ENCODE results near the gene CSRNP3. TPM values are rescaled to one million over a fixed set of nuclear protein-coding genes. Genes with fewer than 3 reads are reported as not detected.
"Not testable (repeated sequence)": the region's sequence is repeated elsewhere in the genome, so short reads cannot be mapped to it uniquely, and the experiment has no call there.

CSRNP3 gene
- total and polyA plus RNA-seq, 12 donors = 0.77 to 9.4 (median 4.7) TPM

DNA sequence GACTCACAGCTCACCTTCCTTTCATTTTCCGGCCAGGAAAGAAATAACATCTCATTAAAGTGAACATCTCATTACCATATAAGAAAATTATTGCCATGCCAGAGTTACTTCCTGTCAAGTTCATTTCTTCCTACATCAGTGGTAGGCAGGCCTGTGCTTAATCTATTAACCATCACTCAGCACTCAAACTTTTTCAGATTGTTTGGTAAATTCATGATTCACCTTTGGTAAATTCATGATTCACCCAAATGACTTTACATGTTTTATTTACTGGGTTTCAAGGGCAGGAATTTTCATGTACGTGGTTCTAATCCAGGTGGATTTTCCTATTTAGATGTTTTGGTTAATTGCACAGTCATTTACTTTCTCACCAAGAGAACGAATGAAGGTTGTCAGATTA, 116.5 kb downstream of the CSRNP3 start:
- TF ChIP-seq, protein P1, sequence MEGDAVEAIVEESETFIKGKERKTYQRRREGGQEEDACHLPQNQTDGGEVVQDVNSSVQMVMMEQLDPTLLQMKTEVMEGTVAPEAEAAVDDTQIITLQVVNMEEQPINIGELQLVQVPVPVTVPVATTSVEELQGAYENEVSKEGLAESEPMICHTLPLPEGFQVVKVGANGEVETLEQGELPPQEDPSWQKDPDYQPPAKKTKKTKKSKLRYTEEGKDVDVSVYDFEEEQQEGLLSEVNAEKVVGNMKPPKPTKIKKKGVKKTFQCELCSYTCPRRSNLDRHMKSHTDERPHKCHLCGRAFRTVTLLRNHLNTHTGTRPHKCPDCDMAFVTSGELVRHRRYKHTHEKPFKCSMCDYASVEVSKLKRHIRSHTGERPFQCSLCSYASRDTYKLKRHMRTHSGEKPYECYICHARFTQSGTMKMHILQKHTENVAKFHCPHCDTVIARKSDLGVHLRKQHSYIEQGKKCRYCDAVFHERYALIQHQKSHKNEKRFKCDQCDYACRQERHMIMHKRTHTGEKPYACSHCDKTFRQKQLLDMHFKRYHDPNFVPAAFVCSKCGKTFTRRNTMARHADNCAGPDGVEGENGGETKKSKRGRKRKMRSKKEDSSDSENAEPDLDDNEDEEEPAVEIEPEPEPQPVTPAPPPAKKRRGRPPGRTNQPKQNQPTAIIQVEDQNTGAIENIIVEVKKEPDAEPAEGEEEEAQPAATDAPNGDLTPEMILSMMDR (IDR thresholded peaks at IDR 0.05) = no peak

DNA sequence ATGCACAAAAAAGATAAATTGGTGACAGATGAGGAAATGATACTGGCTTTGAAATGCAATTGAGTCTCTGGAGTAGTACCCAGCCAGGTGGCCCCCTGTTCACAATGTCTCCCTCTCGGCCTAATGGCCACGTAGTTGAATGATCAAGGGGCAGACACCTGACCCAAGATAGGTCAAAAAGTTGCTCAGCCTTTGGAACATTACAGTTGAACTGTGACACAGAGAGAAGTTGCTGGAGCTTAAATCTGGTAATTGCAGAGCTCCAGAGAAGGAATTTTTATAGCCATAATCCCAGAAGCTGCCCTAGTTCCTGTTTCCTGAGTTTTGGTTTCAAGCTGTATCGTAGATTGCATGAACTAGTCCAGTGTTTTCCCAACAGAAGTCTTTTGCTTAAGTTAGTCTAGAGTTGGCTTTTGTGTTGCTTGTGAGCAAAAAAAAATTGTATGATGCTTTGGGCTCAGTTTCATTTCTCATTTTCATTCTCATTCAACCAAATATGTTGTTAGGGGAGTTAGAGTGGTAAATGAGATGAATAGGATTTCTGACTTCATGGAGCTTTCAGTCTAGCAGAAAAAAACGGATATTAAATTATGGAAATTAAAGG, 117.9 kb downstream of the CSRNP3 start:
- no peak for ATAC-seq
- H3K9me3 ChIP-seq = no peaks in the 10 kb centered on the region
- TF ChIP-seq, protein P1 (IDR thresholded peaks at IDR 0.05) = no peak
- no peaks in the 10 kb centered on the region for H3K27me3 ChIP-seq
- 75 to 76% methylated on average over 4 of the region's 4 CpGs for WGBS, 2 donors
- H3K36me3 ChIP-seq = no peaks in the 10 kb centered on the region
- H3K27ac ChIP-seq = no peak overlapping the region
- no peak for DNase-seq
- intact Hi-C loops (cut with DNase I) = no loop called here
- no peak overlapping the region for H3K4me3 ChIP-seq
- peaks cover 0 to 8% (median 0%) of the 10 kb centered on the region in 9 donors for H3K4me1 ChIP-seq

More for the DNA sequence above, 116.5 kb downstream of the CSRNP3 start:
- DNase-seq = no peak
- Histone ChIP-seq H3K36me3 (no peaks in the 10 kb centered on the region), H3K4me1 (peaks cover 0 to 11% (median 0%) of the 10 kb centered on the region in 9 donors), H3K27ac (no peak overlapping the region), H3K4me3 (no peak overlapping the region), H3K9me3 (no peaks in the 10 kb centered on the region), H3K27me3 (no peaks in the 10 kb centered on the region)
- intact Hi-C loops (cut with DNase I) = no loop called here
- WGBS, 2 donors = 96 to 98% methylated on average over 3 of the region's 3 CpGs
- no peak for ATAC-seq

DNA sequence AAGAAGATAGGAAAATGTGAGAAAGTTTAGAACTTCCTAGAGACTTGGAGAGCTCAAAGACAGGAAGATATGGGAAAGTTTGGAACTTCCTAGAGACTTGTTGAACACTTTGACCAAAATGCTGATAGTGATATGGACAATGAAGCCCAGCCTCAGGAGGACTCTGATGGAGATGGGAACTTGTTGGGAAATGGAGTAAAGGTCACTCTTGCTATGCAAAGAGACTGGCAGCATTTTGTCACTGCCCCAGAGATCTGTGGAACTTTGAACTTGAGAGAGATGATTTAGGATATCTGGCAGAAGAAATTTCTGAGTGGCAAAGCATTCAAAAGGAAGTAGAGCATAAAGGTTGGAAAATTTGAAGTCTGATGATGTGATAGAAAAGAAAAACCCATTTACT, 121.5 kb downstream of the CSRNP3 start:
- H3K27ac ChIP-seq; H3K27me3 ChIP-seq; H3K9me3 ChIP-seq; DNase-seq; ATAC-seq; H3K4me3 ChIP-seq; H3K4me1 ChIP-seq; intact Hi-C loops (cut with DNase I); H3K36me3 ChIP-seq: not testable (repeated sequence)

DNA sequence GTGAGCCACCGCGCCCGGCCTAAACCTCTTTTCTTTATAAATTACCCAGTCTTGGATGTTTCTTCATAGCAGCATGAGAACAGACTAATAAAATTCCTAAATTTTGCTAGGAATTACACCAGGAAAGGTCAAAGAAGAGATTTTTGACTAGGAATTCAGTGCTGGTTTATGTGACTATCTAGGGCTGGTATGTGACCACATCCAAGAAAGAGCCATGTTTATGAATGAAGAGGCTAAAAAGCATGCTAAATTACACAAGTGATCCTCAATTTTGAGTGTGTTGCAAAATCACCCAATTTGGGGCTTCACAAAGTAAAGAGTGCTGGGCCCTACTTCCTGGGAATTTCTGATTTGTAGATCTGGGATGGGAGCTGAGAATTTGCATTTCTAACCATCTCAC, 123.6 kb downstream of the CSRNP3 start:
- Histone ChIP-seq H3K27ac (no peak overlapping the region), H3K36me3 (peaks cover 0 to 21% (median 0%) of the 10 kb centered on the region in 9 donors), H3K27me3 (no peaks in the 10 kb centered on the region), H3K4me1 (no peaks in the 10 kb centered on the region), H3K9me3 (no peaks in the 10 kb centered on the region), H3K4me3 (no peak overlapping the region)
- ATAC-seq = no peak
- TF ChIP-seq, protein P1 (IDR thresholded peaks at IDR 0.05) = no peak
- intact Hi-C loops (cut with DNase I) = no loop called here
- 99 to 100% methylated on average over 3 of the region's 3 CpGs for WGBS, 2 donors
- DNase-seq = no peak

DNA sequence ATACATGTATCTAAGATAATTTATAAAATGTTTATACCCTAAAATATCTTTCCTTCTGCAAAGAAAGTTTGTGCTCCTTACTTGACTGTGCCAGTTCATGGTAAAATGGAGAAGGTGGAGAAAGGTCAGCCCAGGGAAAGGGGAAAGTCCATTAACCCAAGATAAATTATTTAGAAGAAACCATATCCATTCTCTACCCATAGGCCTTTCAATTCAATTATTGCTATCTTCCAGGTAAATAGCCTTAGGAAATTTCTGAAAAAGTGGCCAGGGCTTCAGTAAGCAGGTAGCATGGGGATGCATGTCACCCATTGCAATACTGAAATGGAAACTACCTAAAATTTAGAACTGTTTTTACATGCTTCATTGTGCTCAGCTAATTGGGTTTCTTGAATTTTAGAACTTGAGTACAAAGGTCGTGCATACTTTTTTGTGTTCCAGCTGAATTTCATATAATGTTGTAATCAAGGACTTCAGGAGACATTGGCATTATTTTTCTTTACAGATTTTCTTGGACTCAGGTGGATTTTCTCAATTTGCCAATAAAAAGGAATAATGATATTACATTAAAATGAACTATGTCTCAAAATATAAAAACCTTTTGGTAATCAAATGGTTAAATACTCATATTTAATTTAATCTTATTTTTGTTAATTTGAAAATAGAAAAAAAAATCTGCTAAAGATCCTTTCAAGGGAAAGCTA, 124.9 kb downstream of the CSRNP3 start:
- Histone ChIP-seq H3K9me3 (no peaks in the 10 kb centered on the region), H3K4me1 (no peaks in the 10 kb centered on the region), H3K27me3 (no peaks in the 10 kb centered on the region), H3K4me3 (no peak overlapping the region), H3K27ac (no peak overlapping the region), H3K36me3 (peaks cover 0 to 21% (median 0%) of the 10 kb centered on the region in 9 donors)
- 92 to 97% methylated on average over 1 of the region's 1 CpG for WGBS, 2 donors
- TF ChIP-seq, protein P1 (IDR thresholded peaks at IDR 0.05) = no peak
- DNase-seq (no peak), ATAC-seq (no peak)
- intact Hi-C loops (cut with DNase I) = no loop called here
